Activated T-helper 1 cell treated with anti-CD3 and anti-CD28 coated beads, Interleukin-2, amount 50 U/mL, for 16 hours (primary cell): ENCODE measurements around the gene NR3C2.

Experiments used
- DNase-seq, 2 donors: peaks; one replicate each; pipeline ENCODE4 v3.0.0-alpha.2; 2020; ENCODE audit warnings: low read depth in 1 of 2, low spot score in 1 of 2

Gene NR3C2

GRCh38 chr4:148078061-148078460 is 364.2 kb downstream of the NR3C2 start:
- DNase-seq: no peak

GRCh38 chr4:148077581-148077980 is 364.6 kb downstream of the NR3C2 start:
- DNase-seq: no peak

DNA sequence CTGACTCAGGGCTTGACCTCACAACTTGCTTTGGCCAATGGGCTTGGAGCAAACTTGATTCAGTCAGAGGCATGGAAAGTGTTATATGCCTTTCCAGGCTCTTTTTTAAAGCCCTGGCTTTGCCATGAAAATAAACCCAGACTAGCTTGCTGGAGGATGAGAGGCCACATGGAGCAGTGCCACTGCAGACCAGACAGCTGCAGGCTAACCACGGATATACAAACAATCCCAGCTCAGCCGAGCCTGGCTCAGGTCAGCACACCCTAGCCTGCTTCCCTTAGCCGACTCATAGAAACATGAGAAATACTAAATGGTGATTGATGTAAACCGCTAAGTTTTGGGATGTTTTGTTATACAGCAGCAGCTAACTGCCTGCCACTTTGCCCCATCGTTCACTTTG is 365.2 kb downstream of the NR3C2 start:
- no peak for DNase-seq

- no peak for DNase-seq
Measured at GRCh38 chr4:148075438-148075837, 366.8 kb downstream of the NR3C2 start.

DNA sequence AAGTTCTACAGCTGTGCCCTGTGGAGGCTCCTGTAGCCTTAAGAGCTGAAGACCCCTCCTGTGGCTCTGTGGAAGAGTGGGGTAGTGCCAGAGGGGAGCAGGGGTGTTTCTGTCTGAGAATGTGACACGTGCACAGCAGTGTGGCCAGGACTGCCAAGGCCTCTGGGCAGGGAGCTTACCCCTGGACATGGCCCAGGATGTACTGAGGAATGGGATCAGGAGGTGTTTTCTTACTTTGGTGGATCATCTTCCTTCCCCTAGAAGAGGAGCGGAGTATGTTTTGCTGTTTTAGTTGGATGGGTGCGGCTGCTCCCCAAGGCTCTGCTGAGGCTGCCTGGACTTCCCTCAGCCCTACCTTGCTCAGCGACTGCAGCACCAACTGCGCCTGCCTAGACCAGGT is 367.8 kb downstream of the NR3C2 start:
- no peak for DNase-seq

- DNase-seq: no peak
Measured at GRCh38 chr4:148073349-148073748, 368.9 kb downstream of the NR3C2 start.

- DNase-seq: no peak
Measured at GRCh38 chr4:148072789-148073188, 369.4 kb downstream of the NR3C2 start.

GRCh38 chr4:148071009-148071408 is 371.2 kb downstream of the NR3C2 start:
- no peak for DNase-seq

GRCh38 chr4:148069895-148070178 is 372.4 kb downstream of the NR3C2 start:
- no peak for DNase-seq

GRCh38 chr4:148069086-148069894 is 372.9 kb downstream of the NR3C2 start:
- DNase-seq: no peak

DNA sequence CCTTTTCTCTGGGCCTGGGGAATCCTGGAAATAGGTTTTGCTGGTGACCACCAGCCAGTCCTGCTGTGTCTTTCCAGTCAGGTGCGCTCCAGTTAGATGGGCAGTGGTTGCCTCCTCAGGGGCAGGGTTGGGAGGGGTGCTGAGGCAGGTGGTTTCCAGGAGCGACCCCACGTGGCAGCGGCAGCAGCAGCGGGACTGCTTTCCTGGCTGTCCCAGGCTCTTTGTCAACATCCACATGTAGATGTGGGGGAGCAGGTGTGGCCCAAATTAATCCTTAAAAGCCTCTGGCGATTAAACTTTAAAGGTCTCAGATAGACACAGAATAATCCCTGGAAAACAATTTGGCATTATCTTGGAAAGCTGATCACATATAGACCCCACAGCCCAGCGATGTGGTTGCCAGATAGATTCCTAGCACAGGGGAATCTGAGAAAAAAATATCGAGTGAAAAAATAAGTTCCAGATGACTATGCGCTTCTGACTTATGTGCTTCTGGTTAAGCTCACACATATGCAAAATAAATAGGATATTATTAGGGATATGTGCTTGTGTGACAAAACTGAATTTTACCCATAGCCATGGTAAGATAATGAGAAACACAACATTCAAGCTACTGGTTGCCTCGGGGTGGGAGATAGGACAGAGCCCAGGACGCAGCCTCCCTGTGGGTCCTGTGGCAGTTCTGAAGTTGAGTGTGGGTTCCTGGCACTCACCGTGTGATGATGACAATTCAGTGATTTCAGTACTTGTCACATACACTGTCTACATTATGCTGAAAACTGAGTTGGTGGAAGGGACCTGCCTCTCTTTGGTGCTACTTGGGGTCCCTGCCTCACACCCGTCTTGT is 373.9 kb downstream of the NR3C2 start:
- DNase-seq: no peak

GRCh38 chr4:148067301-148067916 is 374.8 kb downstream of the NR3C2 start:
- DNase-seq: no peak

GRCh38 chr4:148065075-148065474 is 377.1 kb downstream of the NR3C2 start:
- DNase-seq: no peak

GRCh38 chr4:148064451-148064850 is 377.8 kb downstream of the NR3C2 start:
- no peak for DNase-seq

- no peak for DNase-seq
Measured at GRCh38 chr4:148062301-148062950, 379.8 kb downstream of the NR3C2 start.

DNA sequence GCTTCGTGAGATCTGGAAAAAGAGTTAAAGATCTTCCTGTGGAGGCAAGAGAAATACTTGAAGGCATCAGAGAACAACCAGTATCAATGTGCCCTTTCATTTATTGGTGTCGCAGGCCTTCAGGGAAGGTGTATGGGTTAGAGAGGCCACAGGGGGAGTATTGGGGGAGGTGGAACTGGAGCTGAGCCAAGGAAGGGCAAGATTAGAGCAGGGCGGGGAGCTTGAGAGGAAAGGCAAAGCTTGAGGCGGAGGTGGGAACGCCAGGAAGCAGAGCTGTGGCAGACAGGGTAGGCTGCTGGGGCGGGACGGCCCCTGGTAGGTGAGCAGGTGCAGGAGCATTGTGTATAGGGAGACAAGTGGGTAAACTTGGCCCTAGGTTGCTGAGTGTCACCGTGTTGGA is 380.4 kb downstream of the NR3C2 start:
- DNase-seq: no peak

GRCh38 chr4:148061141-148061481 is 381.1 kb downstream of the NR3C2 start:
- DNase-seq: no peak

DNA sequence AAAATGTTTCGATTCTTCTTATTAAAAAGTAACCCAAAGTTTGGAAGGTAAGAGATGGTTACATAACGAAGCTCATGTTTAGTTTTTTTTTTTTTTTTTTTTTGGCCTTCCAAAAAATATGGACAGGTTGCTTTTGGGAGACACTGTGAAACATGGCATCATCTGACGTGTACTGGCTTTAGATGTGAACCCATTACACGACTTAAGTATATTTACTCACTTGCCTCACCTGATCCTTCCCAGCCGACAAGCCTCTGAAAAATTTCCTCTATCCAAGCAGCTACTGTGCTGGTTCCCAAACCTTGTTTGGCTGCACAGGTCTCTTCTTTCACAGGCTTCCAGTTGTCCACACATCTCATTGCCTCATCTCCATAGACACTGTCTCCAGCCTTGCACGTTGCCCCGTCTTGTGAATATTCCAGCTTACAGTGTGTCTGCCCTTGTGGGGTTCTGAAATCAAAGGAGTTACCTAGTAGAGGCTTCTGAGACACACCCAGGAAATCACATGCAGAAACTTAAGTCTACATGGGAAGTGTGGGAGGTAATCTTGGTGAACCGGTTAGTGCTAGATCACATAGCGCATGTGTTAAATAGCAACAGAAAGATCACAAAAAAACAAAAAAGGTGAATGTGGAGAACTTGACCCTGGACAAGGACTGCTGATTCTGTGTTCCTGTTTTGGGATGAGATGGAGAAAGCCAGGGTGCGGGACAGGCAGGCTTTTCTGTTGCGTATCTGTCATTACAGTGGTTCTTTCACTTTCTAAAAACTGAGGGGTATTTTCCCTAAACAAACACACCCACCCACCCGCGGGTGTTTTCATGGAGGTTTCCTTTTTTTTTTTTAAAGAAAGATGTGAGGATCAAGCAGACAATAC is 381.7 kb downstream of the NR3C2 start:
- no peak for DNase-seq

DNA sequence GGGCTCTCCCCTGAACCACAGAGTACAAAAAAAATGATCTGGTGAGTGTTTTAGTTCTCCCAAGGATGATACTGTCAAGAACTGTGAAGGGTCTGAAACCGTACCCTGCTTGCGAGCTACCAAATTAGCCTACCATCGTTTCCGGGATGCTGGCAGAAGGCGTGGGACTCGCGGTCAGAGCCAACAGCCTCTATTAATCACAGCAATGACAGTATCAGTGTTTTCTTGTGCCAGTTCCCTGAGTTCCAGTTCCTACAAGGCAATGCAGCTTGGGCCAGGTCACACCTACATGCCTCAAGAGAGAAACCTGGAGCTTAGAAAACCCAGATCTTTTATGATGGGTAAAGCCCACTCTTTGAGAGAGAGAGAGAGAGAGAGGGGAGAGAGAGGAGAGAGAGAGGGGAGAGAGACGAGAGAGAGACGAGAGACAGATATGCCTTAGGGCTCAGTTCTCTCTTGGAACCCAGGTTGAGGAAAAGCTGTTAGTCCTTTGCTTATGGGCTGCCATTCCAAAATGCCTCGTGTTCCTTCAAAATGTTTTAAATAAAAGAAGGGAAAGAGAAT is 382.5 kb downstream of the NR3C2 start:
- no peak for DNase-seq
